ENCODE results near the gene DYSF. TPM values are rescaled to one million over a fixed set of nuclear protein-coding genes. Genes with fewer than 3 reads are reported as not detected.

DYSF gene
- total RNA-seq, 4 donors from 2014 or later: 2.6 to 20.7 (median 12.7) TPM

- Histone ChIP-seq H3K4me3 (no peak overlapping the region), H3K36me3 (no peaks in the 10 kb centered on the region), H3K27ac (no peak overlapping the region), H3K9me3 (no peaks in the 10 kb centered on the region), H3K27me3 (no peaks in the 10 kb centered on the region), H3K4me1 (no peaks in the 10 kb centered on the region)
- no peak for DNase-seq
- intact Hi-C loops (cut with DNase I; ENCODE audit: low total_unique reads): no loop called here
- TF ChIP-seq POLR2A (IDR thresholded peaks at IDR 0.05): no peak
- TF ChIP-seq CTCF (IDR thresholded peaks at IDR 0.05): no peak
Observed at GRCh38 chr2:71577209-71577608, 123.8 kb downstream of the DYSF start.

- no peaks in the 10 kb centered on the region for H3K36me3 ChIP-seq
- intact Hi-C loops (cut with DNase I; ENCODE audit: low total_unique reads): no loop called here
- H3K27ac ChIP-seq: no peak overlapping the region
- no peak for TF ChIP-seq CTCF (IDR thresholded peaks at IDR 0.05)
- no peak for TF ChIP-seq POLR2A (IDR thresholded peaks at IDR 0.05)
- no peaks in the 10 kb centered on the region for H3K4me1 ChIP-seq
- no peaks in the 10 kb centered on the region for H3K27me3 ChIP-seq
- peak in 1 of 2 donors; percentile 35 for DNase-seq
- no peaks in the 10 kb centered on the region for H3K9me3 ChIP-seq
- H3K4me3 ChIP-seq: no peak overlapping the region
Observed at GRCh38 chr2:71578767-71579342, 125.5 kb downstream of the DYSF start.

GRCh38 chr2:71581026-71581425, 127.7 kb downstream of the DYSF start:
- H3K9me3 ChIP-seq: no peaks in the 10 kb centered on the region
- H3K27ac ChIP-seq: no peak overlapping the region
- H3K27me3 ChIP-seq: no peaks in the 10 kb centered on the region
- H3K4me3 ChIP-seq: no peak overlapping the region
- intact Hi-C loops (cut with DNase I; ENCODE audit: low total_unique reads): no loop called here
- H3K4me1 ChIP-seq: no peaks in the 10 kb centered on the region
- no peaks in the 10 kb centered on the region for H3K36me3 ChIP-seq
- TF ChIP-seq CTCF (IDR thresholded peaks at IDR 0.05) (no peak), POLR2A (IDR thresholded peaks at IDR 0.05) (no peak)
- DNase-seq: peak in 1 of 2 donors; percentile 20

- Histone ChIP-seq H3K9me3 (no peaks in the 10 kb centered on the region), H3K4me1 (no peaks in the 10 kb centered on the region), H3K27ac (no peak overlapping the region), H3K4me3 (no peak overlapping the region), H3K36me3 (no peaks in the 10 kb centered on the region), H3K27me3 (no peaks in the 10 kb centered on the region)
- TF ChIP-seq CTCF (IDR thresholded peaks at IDR 0.05) (no peak), POLR2A (IDR thresholded peaks at IDR 0.05) (no peak)
- intact Hi-C loops (cut with DNase I; ENCODE audit: low total_unique reads): no loop called here
- DNase-seq: no peak
Observed at GRCh38 chr2:71583876-71584275, 130.5 kb downstream of the DYSF start.

- DNase-seq: no peak
- no peaks in the 10 kb centered on the region for H3K4me1 ChIP-seq
- H3K4me3 ChIP-seq: no peak overlapping the region
- H3K9me3 ChIP-seq: no peaks in the 10 kb centered on the region
- intact Hi-C loops (cut with DNase I; ENCODE audit: low total_unique reads): no loop called here
- H3K27me3 ChIP-seq: no peaks in the 10 kb centered on the region
- no peaks in the 10 kb centered on the region for H3K36me3 ChIP-seq
- H3K27ac ChIP-seq: no peak overlapping the region
- TF ChIP-seq CTCF (IDR thresholded peaks at IDR 0.05): no peak
- no peak for TF ChIP-seq POLR2A (IDR thresholded peaks at IDR 0.05)
Observed at GRCh38 chr2:71586471-71586870, 133.1 kb downstream of the DYSF start.
